ENCODE results near the gene EPAS1.

Gene EPAS1

GRCh38 chr2:46256563-46257142, 40.6 kb upstream of the EPAS1 start:
- H3K4me1 ChIP-seq, result peaks cover 11% of the 10 kb centered on the region
- H3K4me3 ChIP-seq (ENCODE audit: low read depth, low read length), result no peak overlapping the region
- H3K9me3 ChIP-seq, result no peaks in the 10 kb centered on the region
- TF ChIP-seq, protein P1, sequence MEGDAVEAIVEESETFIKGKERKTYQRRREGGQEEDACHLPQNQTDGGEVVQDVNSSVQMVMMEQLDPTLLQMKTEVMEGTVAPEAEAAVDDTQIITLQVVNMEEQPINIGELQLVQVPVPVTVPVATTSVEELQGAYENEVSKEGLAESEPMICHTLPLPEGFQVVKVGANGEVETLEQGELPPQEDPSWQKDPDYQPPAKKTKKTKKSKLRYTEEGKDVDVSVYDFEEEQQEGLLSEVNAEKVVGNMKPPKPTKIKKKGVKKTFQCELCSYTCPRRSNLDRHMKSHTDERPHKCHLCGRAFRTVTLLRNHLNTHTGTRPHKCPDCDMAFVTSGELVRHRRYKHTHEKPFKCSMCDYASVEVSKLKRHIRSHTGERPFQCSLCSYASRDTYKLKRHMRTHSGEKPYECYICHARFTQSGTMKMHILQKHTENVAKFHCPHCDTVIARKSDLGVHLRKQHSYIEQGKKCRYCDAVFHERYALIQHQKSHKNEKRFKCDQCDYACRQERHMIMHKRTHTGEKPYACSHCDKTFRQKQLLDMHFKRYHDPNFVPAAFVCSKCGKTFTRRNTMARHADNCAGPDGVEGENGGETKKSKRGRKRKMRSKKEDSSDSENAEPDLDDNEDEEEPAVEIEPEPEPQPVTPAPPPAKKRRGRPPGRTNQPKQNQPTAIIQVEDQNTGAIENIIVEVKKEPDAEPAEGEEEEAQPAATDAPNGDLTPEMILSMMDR (IDR thresholded peaks at IDR 0.05; ENCODE audit: low read depth, low read length), result no peak
- H3K36me3 ChIP-seq, result no peaks in the 10 kb centered on the region
- DNase-seq, result no peak
- H3K27me3 ChIP-seq, result peaks cover 50% of the 10 kb centered on the region

GRCh38 chr2:46257476-46257875, 39.7 kb upstream of the EPAS1 start:
- TF ChIP-seq, protein P1 (IDR thresholded peaks at IDR 0.05; ENCODE audit: low read depth, low read length), result no peak
- H3K9me3 ChIP-seq, result no peaks in the 10 kb centered on the region
- H3K27me3 ChIP-seq, result peaks cover 44% of the 10 kb centered on the region
- no peak for DNase-seq
- peaks cover 8% of the 10 kb centered on the region for H3K4me1 ChIP-seq
- H3K4me3 ChIP-seq (ENCODE audit: low read depth, low read length), result no peak overlapping the region
- no peaks in the 10 kb centered on the region for H3K36me3 ChIP-seq

DNA sequence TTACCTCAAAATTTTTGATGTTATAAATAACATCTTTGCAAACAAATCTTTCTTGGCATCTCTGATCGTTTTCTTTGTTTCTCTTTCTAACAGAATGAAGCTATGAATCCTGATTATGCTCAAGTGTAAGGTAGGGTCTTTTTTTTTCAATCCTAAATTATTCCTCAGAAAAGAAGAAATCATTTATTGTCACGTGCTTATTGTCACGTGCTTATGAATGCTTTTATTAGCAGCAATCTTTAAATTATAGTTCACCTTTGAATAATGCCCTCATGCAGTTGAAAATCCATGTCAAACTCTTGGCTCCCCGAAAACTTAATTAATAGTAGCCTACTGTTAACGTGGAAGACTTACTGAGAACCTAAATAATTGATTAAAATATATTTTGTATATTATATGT, 39.2 kb upstream of the EPAS1 start:
- no peak for DNase-seq
- TF ChIP-seq, protein P1 (IDR thresholded peaks at IDR 0.05; ENCODE audit: low read depth, low read length), result no peak
- H3K4me3 ChIP-seq (ENCODE audit: low read depth, low read length), result no peak overlapping the region
- H3K27me3 ChIP-seq, result peaks cover 44% of the 10 kb centered on the region
- no peaks in the 10 kb centered on the region for H3K36me3 ChIP-seq
- H3K4me1 ChIP-seq, result peaks cover 5% of the 10 kb centered on the region; the same call in 1 of the 2 replicates
- H3K9me3 ChIP-seq, result no peaks in the 10 kb centered on the region

GRCh38 chr2:46258937-46259776, 38.0 kb upstream of the EPAS1 start:
- no peaks in the 10 kb centered on the region for H3K4me1 ChIP-seq
- no peaks in the 10 kb centered on the region for H3K36me3 ChIP-seq
- TF ChIP-seq, protein P1 (IDR thresholded peaks at IDR 0.05; ENCODE audit: low read depth, low read length), result no peak
- H3K4me3 ChIP-seq (ENCODE audit: low read depth, low read length), result no peak overlapping the region
- H3K9me3 ChIP-seq, result no peaks in the 10 kb centered on the region
- no peak for DNase-seq
- H3K27me3 ChIP-seq, result peaks cover 39% of the 10 kb centered on the region

- Histone ChIP-seq H3K36me3 (no peaks in the 10 kb centered on the region), H3K9me3 (no peaks in the 10 kb centered on the region), H3K27me3 (peaks cover 34% of the 10 kb centered on the region), H3K4me3 (ENCODE audit: low read depth, low read length) (no peak overlapping the region), H3K4me1 (no peaks in the 10 kb centered on the region)
- DNase-seq, result no peak
- TF ChIP-seq, protein P1 (IDR thresholded peaks at IDR 0.05; ENCODE audit: low read depth, low read length), result no peak
Observed at GRCh38 chr2:46259777-46260168, 37.4 kb upstream of the EPAS1 start.

DNA sequence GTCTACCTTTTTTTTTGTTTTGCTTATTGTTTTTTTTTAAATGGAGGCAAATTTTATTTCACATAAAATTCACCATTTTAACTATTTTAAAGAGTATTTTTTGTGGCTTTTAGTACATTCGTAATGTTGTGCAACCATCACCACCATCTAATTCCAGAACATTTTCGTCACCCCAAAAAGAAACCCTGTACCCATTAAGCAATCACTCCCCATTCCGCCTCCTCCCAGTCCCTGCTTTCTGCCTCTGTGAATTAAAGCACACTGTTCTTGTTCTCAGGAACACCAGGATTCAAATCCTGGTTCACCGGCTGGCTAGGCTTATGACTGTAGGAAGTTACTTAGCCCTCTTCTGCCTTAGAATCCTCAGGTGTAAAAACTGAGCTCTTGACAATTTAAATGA, 36.9 kb upstream of the EPAS1 start:
- Histone ChIP-seq H3K4me3 (ENCODE audit: low read depth, low read length) (no peak overlapping the region), H3K27me3 (peaks cover 30% of the 10 kb centered on the region), H3K9me3 (no peaks in the 10 kb centered on the region), H3K4me1 (no peaks in the 10 kb centered on the region), H3K36me3 (no peaks in the 10 kb centered on the region)
- DNase-seq, result no peak
- TF ChIP-seq, protein P1 (IDR thresholded peaks at IDR 0.05; ENCODE audit: low read depth, low read length), result no peak
